ENCODE measurements around the gene STAM2. TPM values are rescaled to one million over a fixed set of nuclear protein-coding genes. Genes with fewer than 3 reads are reported as not detected.
A peak's percentile ranks its signal among the peaks of the same experiment; 100 is the strongest.
"Not testable (repeated sequence)": the region's sequence is repeated elsewhere in the genome, so short reads cannot be mapped to it uniquely, and the experiment has no call there.

STAM2 gene
- total and polyA plus RNA-seq, 5 experiments from 2014 or later, result 2.1 to 23.1 (median 5.2) TPM

DNA sequence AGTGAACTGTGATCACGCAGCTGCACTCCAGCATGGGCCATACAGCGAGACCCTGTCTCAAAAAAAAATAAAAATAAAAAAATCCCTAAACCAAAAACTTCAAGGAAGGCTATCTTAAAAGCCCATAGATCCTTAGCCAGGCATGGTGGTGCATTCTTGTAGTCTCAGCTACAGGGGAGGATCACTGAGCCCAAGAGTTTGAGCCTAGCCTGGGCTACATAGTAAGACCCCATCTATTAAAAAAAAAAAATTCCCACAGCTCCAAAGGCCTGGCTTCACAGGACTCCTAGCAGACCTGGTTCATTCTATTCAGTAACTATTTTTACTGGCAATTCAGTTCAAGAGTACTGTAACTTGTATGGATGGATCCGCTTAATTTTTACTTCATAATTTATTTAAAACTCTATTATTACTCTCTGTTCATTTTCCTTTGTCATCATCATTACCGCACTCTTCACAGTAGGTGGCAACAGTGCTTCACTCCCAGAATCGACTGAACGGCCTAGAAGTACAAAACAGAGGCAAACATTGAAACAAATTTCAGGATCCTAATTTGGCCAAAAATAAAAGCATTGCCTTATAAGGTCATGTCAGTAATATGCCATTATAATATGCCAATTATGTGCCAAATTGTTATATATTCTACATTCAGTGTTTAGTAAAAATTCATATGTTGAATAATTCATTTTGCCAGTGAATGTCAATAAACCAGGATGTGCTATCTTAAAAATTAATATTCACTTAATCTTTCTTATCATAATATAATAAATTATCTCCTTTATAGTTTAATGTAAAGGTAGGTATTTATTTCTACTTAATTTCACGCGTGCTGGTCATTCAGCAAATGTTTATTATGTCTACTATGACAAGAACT lies 14.3 kb upstream of the STAM2 start:
- POLR2A ChIA-PET, result no interaction called here
- H3K4me3 Mint-ChIP-seq, result no peak overlapping the region
- no peaks in the 10 kb centered on the region for H3K36me3 Mint-ChIP-seq
- DNase-seq (peak in 1 of 10 donors; percentile 6), ATAC-seq (no peak)
- peaks cover 18 to 49% (median 29%) of the 10 kb centered on the region in 5 donors for H3K27me3 Mint-ChIP-seq
- H3K9me3 Mint-ChIP-seq, result peaks cover 0 to 6% (median 0%) of the 10 kb centered on the region in 9 donors
- no peaks in the 10 kb centered on the region for H3K4me1 Mint-ChIP-seq
- H3K27ac Mint-ChIP-seq, result no peak overlapping the region

DNA sequence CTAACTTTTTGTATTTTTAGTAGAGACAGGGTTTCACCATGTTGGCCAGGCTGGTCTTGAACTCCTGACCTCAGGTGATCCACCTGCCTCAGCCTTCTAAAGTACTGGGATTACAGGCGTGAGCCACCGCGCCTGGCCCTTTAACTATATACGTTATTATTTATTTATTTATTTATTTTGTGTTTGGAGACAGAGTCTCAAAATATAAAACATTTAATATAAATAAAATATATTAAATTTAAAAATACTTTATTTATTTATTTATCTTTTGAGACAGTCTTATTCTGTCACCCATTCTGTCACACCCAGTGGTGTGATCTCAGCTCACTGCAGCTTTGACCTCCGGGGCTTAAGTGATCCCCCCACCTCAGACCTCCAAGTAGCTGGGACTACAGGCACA lies 11.2 kb upstream of the STAM2 start:
- ATAC-seq, DNase-seq, H3K27ac Mint-ChIP-seq, POLR2A ChIA-PET, H3K4me3 Mint-ChIP-seq, H3K36me3 Mint-ChIP-seq: not testable (repeated sequence)
- Mint-ChIP-seq H3K9me3 (peaks cover 0 to 11% (median 0%) of the 10 kb centered on the region in 9 donors), H3K27me3 (peaks cover 9 to 31% (median 13%) of the 10 kb centered on the region in 5 donors), H3K4me1 (peaks cover 4 to 12% (median 7%) of the 10 kb centered on the region in 4 donors)

DNA sequence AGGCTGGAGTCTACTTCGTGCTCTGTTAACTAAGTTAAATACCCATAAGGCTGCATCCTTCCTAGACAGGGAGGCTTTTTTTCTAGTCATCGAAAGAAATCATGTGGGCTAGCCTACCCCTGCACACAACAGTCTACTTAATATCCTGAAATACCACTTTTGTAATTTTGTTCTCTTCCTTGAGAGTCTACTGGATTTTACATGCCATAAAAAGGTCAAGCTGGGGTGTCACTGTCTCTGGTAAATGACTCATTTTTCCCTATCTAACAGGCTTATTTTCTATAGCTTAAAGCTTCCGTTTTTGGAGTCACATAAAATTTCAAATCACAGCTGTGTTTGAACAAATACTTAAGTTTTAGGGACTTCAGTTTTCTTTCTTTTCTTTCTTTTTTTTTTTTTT lies 10.7 kb upstream of the STAM2 start:
- ATAC-seq (no peak), DNase-seq (no peak)
- peaks cover 9 to 31% (median 13%) of the 10 kb centered on the region in 5 donors for H3K27me3 Mint-ChIP-seq
- H3K9me3 Mint-ChIP-seq, result peaks cover 0 to 11% (median 0%) of the 10 kb centered on the region in 9 donors
- H3K4me3 Mint-ChIP-seq, result no peak overlapping the region
- H3K27ac Mint-ChIP-seq, result no peak overlapping the region
- peaks cover 4 to 12% (median 7%) of the 10 kb centered on the region in 4 donors for H3K4me1 Mint-ChIP-seq
- H3K36me3 Mint-ChIP-seq, result no peaks in the 10 kb centered on the region
- POLR2A ChIA-PET, result no interaction called here

DNA sequence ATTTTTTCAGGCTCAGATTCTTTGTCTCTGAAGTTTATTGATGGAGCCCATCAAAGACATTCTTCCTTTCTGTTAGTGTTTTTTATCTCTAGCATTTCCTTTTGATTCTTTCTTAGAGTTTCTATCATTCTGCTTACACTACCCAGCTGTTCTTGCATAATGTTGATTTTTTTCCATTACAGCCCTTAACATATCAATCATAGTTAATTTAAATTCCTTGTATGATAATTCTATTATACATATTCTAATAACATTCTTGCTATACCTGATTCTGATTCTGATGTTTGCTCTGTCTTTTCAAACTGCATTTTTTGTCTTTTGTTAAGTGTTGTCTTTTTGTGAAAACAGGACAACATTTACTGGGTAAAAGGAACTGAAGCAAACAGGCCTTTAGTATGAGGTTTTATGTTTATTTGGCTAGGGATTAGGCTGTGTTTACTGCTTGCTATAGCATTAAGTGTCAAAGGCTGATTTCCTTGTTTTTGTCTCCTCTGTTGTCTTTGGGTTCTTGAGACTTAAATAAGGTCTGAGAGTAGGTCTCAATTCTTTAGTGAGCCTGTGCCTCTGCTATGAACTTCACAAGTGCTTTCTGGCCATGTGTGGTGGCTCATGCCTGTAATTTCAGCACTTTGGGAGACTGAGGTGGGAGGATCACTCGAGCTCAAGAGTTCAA lies 8.0 kb upstream of the STAM2 start:
- H3K4me3 Mint-ChIP-seq, result peak overlapping the region in 1 of 10 donors; percentile 5
- DNase-seq (no peak), ATAC-seq (no peak)
- peaks cover 0 to 11% (median 0%) of the 10 kb centered on the region in 9 donors for H3K9me3 Mint-ChIP-seq
- POLR2A ChIA-PET, result no interaction called here
- H3K36me3 Mint-ChIP-seq, result peaks cover 0 to under 1% (median 0%) of the 10 kb centered on the region in 3 donors
- H3K27me3 Mint-ChIP-seq, result peaks cover 6 to 38% (median 15%) of the 10 kb centered on the region in 5 donors
- peak overlapping the region in 2 of 10 donors; percentile 25 to 71 for H3K27ac Mint-ChIP-seq
- peaks cover 4 to 12% (median 7%) of the 10 kb centered on the region in 4 donors for H3K4me1 Mint-ChIP-seq

DNA sequence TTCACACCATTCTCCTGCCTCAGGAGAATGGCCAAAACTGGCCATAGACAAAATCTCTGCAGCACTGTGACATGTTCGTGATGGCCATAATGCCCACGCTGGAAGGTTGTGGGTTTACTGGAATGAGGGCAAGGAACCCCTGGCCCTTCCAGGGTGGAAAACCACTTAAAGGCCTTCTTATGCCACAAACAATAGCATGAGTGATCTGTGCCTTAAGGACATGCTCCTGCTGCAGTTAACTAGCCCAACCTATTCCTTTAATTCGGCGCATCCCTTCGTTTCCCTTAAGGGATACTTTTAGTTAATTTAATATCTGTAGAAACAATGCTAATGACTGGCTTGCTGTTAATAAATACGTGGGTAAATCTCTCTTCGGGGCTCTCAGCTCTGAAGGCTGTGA lies 2.1 kb upstream of the STAM2 start:
- Mint-ChIP-seq H3K4me3 (peak overlapping the region in 1 of 10 donors; percentile 23), H3K4me1 (peaks cover 12 to 28% (median 23%) of the 10 kb centered on the region in 4 donors), H3K27me3 (peaks cover 0 to 18% (median 7%) of the 10 kb centered on the region in 5 donors), H3K27ac (peak overlapping the region in 2 of 10 donors; percentile 20 to 46)
- POLR2A ChIA-PET, H3K36me3 Mint-ChIP-seq, DNase-seq, ATAC-seq, H3K9me3 Mint-ChIP-seq: not testable (repeated sequence)

DNA sequence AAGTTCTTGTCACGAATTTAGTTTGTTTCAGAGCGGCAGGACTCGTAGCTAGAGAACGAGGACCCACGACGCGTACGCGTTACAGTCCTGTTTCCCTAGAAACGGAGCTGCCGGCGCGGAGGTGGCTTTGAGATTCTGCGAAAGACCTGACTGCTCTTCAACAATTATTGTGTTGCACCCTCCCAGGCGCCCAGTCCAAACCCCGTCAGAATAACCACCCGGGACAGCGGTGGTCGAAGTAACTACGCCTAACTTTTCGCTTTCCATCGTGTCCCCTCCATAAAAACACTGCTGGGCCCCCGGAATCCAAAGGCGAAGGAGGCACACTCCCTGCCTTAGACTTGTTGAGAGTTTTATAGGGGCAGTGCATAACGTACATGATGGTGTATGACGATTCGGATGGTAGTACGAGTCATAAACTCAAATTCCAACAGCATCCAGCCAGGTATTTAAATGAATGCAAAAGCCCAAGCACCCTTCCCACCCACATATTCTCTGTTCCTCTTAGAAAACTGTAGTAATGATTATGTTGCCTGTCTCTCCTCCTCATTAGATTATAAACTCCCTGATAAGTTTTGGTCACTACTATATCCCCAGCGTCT lies 651 bp upstream of the STAM2 start:
- H3K4me1 Mint-ChIP-seq, result peaks cover 19 to 41% (median 35%) of the 10 kb centered on the region in 4 donors
- ATAC-seq, result peak in 1 of 2 donors; percentile 31
- POLR2A ChIA-PET, result interaction anchor here (0.9 to 2.7 kb wide), 5 partner anchors 459 to 567 kb away, joined by 3 to 19 read pairs (median 4); partner anchors contain the start of genes ARL6IP6 and PRPF40A

DNA sequence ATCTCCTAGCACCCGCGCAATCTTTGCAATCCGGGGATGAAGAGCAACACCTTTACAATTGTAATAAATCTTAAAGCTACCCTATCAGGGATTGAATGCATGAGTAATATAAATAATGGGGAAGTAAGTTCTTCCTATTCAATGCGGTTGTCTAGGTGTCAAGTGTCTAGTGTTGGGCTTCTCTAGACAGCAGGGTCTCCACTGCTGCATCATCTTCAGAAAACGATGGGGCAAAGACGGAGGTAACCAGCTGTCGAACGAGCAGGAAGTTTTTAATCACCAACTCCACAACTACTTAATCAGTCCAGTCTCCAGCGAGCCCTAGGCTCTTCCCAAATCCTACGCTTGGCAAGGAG lies 573 bp downstream of the STAM2 start:
- no peak for DNase-seq
- Mint-ChIP-seq H3K4me1 (peaks cover 19 to 48% (median 37%) of the 10 kb centered on the region in 4 donors), H3K27ac (peak overlapping the region; percentile 98 to 99 (median 99)), H3K36me3 (peaks cover 2 to 4% (median 3%) of the 10 kb centered on the region in 3 donors), H3K27me3 (peaks cover 0 to 7% (median 3%) of the 10 kb centered on the region in 5 donors), H3K4me3 (peak overlapping the region; percentile 92 to 99 (median 97)), H3K9me3 (no peaks in the 10 kb centered on the region)
- peak; percentile 14 to 20 for ATAC-seq
- POLR2A ChIA-PET, result interaction anchor here (1.3 to 2.7 kb wide), 4 partner anchors 461 to 568 kb away, joined by 4 to 19 read pairs (median 8); partner anchors contain the start of genes ARL6IP6 and PRPF40A

More for the DNA sequence above, 651 bp upstream of the STAM2 start:
- Mint-ChIP-seq H3K27ac (peak overlapping the region; percentile 98 to 99 (median 99)), H3K9me3 (no peaks in the 10 kb centered on the region), H3K27me3 (peaks cover 0 to 18% (median 5%) of the 10 kb centered on the region in 5 donors), H3K4me3 (peak overlapping the region; percentile 92 to 99 (median 97)), H3K36me3 (peaks cover 0 to 4% (median 2%) of the 10 kb centered on the region in 3 donors)
- DNase-seq, result no peak

DNA sequence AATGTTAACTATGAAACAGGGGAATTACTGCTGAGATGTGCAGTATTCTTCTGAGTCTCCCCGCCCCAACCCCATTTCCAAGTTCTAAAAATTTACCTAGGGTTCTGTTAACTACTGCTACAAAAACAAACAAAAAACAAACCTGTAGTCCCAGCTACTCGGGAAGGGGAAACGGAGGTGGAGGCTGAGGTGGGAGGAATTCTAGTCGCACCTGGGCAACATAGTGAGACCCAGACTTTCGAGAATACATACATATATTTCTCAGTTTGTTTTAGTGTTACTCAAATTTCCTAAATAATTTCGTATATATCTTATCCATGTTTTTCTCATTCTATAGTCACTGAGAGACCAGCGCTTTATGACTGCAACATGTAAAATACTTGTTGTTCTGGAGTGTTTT lies 989 bp downstream of the STAM2 start:
- ATAC-seq (no peak), DNase-seq (peak in 1 of 10 donors; percentile 6)
- Mint-ChIP-seq H3K27me3 (peaks cover 0 to 2% (median 0%) of the 10 kb centered on the region in 5 donors), H3K4me3 (peak overlapping the region; percentile 92 to 99 (median 97)), H3K4me1 (peaks cover 19 to 52% (median 40%) of the 10 kb centered on the region in 4 donors), H3K36me3 (peaks cover 4 to 5% (median 4%) of the 10 kb centered on the region in 3 donors), H3K27ac (peak overlapping the region; percentile 98 to 99 (median 99)), H3K9me3 (no peaks in the 10 kb centered on the region)
- POLR2A ChIA-PET, result interaction anchor here (2.1 to 2.7 kb wide), 2 partner anchors 461 to 543 kb away, joined by 12 to 19 read pairs; partner anchors contain the start of genes ARL6IP6 and PRPF40A

DNA sequence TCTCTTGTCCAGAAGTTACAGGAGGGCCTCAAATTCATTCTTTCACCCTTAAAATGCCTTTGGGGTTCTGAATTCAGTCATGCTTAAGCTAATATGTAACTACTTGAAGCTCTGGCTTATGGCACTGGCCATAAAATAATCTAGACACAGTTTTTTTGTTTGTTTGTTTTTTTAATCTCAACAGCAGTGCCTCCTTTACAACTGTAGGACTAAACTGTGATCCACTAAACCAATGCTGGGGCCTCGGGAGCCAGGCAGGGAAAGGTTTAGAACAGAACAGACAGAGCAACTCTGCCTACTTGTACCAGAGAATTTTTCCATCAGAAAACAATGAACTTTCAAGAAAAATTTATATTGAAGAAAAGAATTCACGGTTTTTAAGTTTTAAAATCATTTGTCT lies 1.7 kb downstream of the STAM2 start:
- no peaks in the 10 kb centered on the region for H3K27me3 Mint-ChIP-seq
- ATAC-seq (no peak), DNase-seq (no peak)
- peaks cover 4 to 8% (median 5%) of the 10 kb centered on the region in 3 donors for H3K36me3 Mint-ChIP-seq
- no peaks in the 10 kb centered on the region for H3K9me3 Mint-ChIP-seq
- H3K4me3 Mint-ChIP-seq, result peak overlapping the region in 8 of 10 donors; percentile 23 to 98 (median 50)
- peak overlapping the region in 5 of 10 donors; percentile 26 to 99 (median 40) for H3K27ac Mint-ChIP-seq
- H3K4me1 Mint-ChIP-seq, result peaks cover 23 to 59% (median 48%) of the 10 kb centered on the region in 4 donors
- POLR2A ChIA-PET, result no interaction called here

DNA sequence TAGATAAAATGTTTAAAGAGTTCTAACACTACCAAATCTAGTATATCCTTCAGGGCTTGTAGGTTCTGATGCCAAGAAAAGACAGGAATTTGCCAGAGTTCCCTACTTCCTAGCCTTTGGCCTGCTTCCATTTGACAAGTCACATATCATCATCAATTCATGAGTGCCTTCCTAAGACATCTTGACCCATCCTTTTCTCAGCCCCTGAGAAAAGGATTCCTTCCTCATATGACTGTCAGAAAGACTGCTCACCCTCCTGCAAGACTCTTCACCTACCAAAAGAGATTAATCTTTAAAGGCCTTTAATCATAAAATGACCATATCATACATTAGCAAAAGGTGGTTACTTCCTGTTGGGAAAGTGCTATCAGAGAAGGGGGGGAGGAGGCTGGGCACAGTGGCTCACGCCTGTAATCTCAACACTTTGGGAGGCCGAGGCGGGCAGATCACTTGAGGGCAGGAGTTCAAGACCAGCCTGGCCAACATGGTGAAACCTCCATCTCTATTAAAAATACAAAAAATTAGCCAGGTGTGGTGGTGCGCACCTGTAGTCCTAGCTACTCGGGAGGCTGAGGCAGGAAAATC lies 3.3 kb downstream of the STAM2 start:
- H3K27me3 Mint-ChIP-seq, ATAC-seq, POLR2A ChIA-PET, H3K36me3 Mint-ChIP-seq, DNase-seq, H3K9me3 Mint-ChIP-seq: not testable (repeated sequence)
- Mint-ChIP-seq H3K4me3 (peak overlapping the region in 2 of 10 donors; percentile 34 to 67), H3K27ac (peak overlapping the region in 6 of 10 donors; percentile 24 to 76 (median 40)), H3K4me1 (peaks cover 26 to 69% (median 58%) of the 10 kb centered on the region in 4 donors)

DNA sequence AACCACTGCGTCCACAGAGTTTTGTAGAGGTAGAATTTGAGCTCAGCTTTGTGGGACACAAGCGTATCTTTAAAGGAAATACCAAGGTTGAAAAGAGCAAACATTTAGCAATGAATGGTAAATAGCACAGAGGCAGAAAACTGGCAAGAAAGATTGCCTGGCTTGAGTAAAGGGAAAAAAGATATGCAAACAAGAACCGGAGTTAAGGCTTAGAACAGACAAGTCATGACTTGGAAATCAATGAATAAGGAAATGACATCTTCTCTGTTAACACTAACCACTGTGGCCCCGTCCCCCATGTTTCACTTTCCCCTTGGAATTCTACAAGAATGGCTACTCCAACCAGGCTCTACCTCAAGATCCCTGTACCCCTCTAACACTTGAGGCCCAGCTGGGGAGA lies 3.8 kb downstream of the STAM2 start:
- peaks cover 0 to 8% (median 6%) of the 10 kb centered on the region in 3 donors for H3K36me3 Mint-ChIP-seq
- H3K9me3 Mint-ChIP-seq, result no peaks in the 10 kb centered on the region
- H3K4me1 Mint-ChIP-seq, result peaks cover 25 to 71% (median 61%) of the 10 kb centered on the region in 4 donors
- peak overlapping the region in 8 of 10 donors; percentile 13 to 72 (median 40) for H3K27ac Mint-ChIP-seq
- H3K27me3 Mint-ChIP-seq, result no peaks in the 10 kb centered on the region
- POLR2A ChIA-PET, result no interaction called here
- peak overlapping the region in 2 of 10 donors; percentile 1 to 24 for H3K4me3 Mint-ChIP-seq
- DNase-seq (no peak), ATAC-seq (no peak)

DNA sequence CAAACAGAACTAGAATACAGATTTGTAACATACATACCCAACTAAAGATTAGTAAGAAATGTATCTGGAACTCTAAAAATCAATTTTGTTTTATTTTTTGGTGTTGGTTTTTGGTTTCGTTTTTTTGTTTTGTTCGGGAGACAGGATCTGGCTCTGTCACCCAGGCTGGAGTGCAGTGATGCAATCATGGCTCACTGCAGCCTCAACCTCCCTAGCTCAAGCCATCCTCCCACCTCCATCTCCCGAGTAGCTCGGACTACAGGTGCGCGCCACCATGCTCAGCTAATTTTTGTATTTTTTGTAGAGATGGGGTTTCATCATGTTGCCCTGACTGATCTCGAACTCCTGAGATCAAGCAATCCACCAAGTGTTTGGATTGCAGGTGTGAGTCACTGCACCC lies 6.4 kb downstream of the STAM2 start:
- H3K9me3 Mint-ChIP-seq, ATAC-seq, DNase-seq, H3K27me3 Mint-ChIP-seq, POLR2A ChIA-PET, H3K36me3 Mint-ChIP-seq: not testable (repeated sequence)
- Mint-ChIP-seq H3K4me3 (peak overlapping the region in 1 of 10 donors; percentile 33), H3K4me1 (peaks cover 26 to 72% (median 58%) of the 10 kb centered on the region in 4 donors), H3K27ac (peak overlapping the region in 4 of 10 donors; percentile 0 to 27 (median 13))
